GM12874 (cell line): Measurements from ENCODE around the gene SPATA20.

Experiments used
- CTCF ChIP-seq: IDR thresholded peaks from 2 replicates; pipeline ENCODE4 v1.5.1; 2011; ENCODE audit warnings: low read depth, mild to moderate bottlenecking, control low read depth, low read length, moderate library complexity; ENCODE audit not compliant: insufficient read depth

Gene SPATA20

GRCh38 chr17:50537721-50538548 is 9.0 kb upstream of the SPATA20 start:
- TF ChIP-seq CTCF: no peak

GRCh38 chr17:50538549-50539410 is 8.2 kb upstream of the SPATA20 start:
- TF ChIP-seq CTCF: no peak

GRCh38 chr17:50539762-50540559 is 7.0 kb upstream of the SPATA20 start:
- no peak for TF ChIP-seq CTCF

GRCh38 chr17:50540560-50541401 is 6.2 kb upstream of the SPATA20 start:
- TF ChIP-seq CTCF: no peak

- no peak for TF ChIP-seq CTCF
These were observed 5.6 kb upstream of the SPATA20 start for GRCh38 chr17:50541402-50541715.

GRCh38 chr17:50541716-50542688 is 5.0 kb upstream of the SPATA20 start:
- peak; percentile 68 for TF ChIP-seq CTCF
